ENCODE data around the gene VPS4B.
"Not testable (repeated sequence)": the region's sequence is repeated elsewhere in the genome, so short reads cannot be mapped to it uniquely, and the experiment has no call there.

The VPS4B gene

DNA sequence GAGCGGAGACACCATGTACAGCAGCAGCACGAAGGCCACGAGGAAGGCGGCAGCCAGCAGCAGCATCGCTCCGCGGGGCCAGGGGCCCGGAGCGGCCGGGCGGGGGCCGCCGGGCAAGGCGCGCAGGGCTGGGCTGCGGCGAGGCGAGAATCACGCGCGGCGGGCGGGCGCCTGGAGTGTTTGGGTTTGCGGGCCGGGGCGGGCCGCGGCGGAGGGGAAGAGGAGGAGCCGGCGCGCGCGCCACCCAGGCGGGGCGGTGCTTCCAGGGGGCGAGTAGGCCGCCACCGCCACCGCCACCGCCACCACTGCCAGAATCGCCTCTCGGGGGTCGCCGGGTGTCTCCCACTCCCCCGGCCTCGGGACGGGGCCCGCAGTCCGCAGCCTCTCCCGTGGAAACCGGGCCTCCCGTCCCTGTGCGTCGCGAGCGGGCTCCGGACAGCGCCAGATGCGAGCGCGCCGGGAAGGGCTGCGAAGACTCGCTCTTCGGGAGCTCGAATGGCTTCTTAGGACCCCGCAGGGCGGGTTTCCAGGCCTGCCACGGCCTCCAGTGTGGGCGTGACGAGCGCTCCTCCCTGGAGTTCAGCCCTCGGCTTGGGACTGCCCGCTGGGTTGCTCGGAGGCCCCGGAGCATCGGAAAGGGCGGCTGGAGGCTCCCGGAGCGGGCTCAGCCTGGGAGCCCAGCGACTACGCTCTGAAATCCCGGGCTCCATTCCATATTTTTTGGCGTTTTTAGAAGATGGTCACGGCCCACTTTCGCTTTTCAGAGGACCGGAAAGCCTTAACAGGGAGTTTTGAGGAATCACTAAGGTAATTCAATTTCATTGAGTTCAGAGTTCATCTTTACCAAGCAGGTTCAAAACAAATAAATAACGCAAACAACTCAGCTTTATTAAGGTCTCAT, 55.0 kb downstream of the VPS4B start, which contains the start of gene KDSR:
TSS of gene KDSR (minus strand) at position 154 of the 901 bp plus-strand sequence. CDS start at position 66, 88 bp downstream.
- peak; percentile 76 to 91 for DNase-seq

DNA sequence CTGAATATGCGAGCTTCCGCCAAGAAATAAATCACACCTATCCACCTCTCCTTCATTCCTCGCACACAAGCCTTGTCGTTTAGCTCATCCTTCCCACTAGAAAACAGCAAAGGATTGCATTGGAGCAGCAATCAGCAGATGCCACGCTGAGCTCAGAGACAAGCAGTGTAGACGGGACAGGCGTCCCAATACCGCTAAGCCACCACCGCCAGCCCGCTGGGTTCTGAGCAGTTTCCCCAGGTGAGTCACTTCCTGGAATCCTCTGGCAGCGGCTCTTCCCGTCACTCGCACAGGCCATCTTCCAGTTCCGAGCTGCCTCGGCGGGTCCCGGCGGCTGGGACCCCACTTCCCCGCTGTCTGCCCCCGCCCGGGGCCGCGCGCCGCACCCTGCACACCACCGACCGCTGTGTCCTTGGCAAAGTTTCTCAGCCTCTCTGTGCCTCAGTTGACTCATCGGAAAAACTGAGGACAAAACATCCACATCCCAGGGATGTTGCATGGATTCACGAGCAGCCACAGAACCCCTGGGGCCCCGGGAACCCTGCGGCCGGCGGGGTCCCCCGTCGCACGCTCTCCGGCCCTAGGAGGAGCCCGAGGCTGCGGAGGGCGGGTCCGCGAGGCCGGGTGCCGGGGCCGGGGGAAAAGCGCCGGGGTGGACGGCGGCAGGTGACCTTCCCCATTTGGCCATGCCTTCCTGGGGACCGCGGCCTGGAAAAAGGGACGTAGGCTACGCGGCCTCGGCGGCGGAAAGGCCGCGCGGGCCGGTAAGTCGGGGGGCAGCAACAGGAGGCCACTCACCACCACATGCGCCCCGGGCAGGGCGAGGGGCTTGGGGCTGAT, 55.8 kb downstream of the VPS4B start:
- peak; percentile 23 to 54 for DNase-seq

DNA sequence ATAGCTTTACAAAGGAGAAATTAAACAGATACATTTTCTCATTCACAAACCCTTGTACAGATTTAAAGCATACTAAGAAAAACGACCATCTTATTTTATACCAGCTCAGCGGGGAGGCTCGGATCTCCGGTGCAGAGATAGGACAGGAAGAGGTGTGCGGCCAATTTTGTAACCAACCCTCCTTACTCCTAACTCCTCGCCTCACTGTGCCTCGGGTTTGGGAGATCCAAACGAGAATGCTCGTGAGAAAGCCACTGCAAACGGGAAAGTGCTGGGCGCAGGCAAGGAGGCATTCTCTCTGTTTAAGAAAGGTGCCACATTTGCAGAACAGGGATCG, 56.4 kb downstream of the VPS4B start:
- no peak for DNase-seq

DNA sequence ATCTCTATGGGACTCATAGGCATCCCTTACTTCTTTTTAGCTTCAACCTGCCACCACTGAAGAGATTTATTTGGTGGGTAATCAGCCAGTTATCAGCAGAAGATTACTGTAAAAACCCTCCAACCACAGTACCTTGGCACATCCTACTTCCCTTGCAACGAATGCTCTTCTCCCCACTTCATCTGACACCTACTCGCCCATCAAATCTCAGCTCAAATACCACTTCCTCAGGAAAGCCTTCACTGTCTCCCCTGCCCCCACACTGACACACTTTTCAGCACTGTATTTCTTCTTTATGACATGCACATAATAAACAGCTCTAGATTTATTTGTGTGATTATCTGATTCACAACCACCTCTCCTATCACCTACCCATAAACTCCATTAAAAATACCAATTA, 58.3 kb downstream of the VPS4B start:
- DNase-seq: no peak

DNA sequence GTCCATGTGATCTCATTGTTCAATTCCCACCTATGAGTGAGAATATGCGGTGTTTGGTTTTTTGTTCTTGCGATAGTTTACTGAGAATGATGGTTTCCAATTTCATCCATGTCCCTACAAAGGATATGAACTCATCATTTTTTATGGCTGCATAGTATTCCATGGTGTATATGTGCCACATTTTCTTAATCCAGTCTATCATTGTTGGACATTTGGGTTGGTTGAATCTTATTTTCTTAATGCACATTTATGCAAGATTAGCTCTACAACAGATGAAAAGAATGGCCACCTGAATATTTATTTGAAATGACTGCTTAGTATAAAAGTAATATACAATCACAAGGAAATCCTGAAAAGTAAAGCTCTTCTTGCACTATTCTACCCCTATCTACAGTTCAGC, 58.9 kb downstream of the VPS4B start:
- DNase-seq: not testable (repeated sequence)

DNA sequence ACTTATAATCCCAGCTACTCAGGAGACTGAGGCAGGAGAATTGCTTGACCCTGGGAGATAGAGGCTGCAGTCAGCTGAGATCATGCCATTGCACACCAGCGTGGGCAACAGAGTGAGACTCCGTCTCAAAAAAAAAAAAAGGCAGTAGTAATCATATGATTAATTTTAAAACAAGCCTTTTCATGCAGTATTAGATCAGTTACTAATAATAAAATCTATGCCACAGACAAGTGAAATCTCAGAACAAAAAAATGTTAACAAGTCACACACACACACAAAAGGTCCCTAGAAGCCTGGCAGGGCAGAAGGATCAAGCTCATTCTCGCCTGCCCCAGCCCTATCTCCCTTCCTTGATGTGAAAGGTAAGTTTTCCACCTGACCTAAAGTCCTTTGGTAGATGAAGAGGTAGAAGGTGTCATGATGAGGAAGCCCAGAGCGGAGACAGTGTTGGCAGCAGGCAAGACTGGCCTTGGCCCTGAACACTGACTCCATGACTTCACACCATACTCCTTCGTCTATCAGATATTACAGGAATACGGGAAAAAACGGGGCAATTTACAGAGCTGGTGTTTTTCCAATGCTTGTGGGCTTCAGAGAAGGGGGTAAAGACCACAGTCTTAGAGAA, 65.9 kb downstream of the VPS4B start:
- DNase-seq: no peak

DNA sequence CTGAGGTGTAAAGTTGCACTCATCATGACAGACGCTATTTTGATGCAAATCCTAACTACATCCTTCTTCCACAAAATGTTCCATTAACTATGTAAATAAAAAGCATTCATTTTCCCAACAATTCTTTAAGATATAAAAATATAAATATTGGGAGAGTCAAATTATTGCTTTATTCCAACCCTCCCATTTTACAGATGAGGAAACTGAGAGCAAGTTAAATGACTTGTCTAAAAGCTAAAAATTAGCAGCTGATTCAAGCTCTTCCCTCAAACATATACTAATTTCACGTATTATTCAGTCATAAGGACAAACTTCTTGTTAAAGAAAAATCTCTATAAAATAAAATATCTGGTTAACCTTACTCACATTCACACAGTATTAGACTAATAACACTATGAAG, 72.0 kb downstream of the VPS4B start:
- DNase-seq: no peak

DNA sequence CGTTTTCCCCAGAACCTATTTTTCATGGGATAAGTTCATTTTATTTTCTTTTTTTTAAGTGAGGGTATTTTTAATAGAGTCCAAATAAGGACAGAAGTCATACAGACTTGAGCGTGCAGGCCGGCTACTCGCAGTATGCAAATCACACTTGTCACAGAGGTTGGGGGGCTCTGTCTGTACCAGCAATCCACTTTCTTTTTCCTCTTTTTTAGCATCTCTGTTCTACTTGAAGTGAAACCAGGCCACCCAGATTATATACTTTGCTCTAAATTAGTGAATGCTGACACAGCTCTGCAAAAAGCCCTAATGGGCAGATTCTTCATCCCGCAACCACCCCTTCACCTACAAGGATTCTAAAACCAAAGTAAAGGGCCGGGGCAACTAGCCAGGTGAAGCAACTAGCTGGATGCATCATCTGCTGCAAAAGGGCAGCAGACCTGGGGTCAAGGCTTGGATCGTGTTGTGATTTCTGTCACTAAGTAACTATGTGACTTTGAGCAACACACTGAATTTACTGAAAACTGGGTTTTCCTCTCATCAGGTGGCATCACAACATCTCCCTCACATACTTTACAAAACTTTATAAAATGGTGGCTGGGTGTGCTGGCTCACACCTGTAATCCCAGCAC, 73.7 kb downstream of the VPS4B start:
- no peak for DNase-seq

DNA sequence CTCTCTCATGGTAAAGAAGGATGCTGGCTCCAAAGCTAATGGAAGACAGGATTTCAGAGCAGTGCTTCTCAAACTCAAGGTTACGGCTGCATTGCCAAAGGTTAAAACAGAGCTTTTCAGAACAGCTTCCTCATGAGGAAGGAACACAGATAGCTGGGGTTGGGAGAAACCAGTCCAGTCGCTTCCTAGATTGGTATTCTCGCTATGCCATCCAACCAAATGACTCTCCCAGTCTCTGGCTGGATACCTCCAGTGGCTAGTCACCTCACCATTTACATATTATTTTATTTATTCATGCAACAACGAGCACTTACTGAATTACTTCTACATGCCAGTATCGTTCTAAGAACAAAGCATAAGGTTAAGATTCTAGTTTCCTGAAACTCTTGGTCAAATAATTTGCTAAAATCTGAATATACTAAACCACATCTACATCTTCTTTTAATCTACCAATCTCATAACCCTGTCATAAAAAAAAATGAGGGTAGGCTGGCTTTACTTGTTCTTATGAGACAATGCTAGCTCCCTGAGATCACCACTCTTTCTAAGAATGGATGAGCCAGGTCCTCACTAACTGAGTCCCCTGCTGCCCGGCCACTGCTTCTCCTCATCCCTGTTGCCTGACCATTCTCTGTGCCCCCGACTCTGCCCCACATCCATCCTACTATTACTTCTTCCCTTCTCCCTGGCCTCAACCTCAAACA, 75.6 kb downstream of the VPS4B start:
- DNase-seq: no peak

DNA sequence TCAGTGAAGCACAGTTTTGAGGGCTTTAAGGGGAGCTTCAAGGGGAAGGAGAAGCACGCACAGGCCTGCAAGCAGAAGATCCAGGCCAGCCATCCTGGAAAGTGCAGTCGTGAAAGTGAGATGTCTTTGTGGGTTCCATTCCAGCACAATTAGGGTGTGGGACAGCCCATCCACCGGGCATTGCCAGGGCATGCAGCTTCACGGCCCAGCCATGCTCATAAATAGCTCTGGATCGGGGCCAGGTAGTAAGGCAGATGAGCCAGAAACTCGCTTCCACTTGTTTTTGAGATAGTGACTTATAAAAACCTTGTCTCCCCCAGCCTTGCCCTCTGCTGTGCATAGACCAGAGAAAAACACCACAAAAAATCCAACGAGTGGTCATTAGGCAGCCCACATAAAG, 76.2 kb downstream of the VPS4B start:
- DNase-seq: no peak

DNA sequence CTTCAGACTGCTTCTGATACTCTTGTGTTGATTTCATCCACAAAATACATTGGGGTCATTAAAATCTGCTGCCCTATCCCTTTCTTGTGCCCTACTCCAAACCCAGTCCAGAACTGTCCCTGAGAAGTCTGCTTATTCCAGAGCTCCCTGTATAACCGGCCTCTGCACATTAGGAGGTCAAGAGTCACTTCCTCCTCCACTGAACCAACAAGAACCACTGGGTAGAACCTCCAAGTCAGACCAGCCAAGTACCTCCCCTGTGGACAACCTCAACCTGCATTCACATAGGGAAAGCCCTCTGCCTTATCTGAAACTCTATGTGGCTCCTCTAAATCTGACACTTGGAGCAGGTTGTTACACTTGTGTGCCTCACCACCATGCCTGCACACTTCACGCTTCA, 77.4 kb downstream of the VPS4B start:
- no peak for DNase-seq

DNA sequence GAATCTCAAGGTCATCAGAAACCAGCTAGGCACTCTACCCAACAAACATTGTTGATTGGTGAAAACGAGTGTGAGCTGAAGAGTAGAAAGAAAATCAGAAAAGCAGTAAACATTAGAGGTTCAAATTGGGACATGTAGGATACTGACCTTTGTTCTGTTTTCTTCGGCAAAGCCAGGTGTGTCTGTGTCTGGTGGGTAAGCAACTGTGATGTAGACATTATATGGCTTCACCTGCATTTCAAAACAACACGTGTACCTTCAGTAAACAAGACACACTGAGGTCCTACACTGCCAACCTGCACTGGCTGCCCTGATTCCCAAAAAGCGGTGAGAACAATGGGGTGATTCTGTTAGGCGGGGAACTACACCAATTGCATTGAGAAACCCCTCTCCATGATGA, 78.0 kb downstream of the VPS4B start:
- no peak for DNase-seq

DNA sequence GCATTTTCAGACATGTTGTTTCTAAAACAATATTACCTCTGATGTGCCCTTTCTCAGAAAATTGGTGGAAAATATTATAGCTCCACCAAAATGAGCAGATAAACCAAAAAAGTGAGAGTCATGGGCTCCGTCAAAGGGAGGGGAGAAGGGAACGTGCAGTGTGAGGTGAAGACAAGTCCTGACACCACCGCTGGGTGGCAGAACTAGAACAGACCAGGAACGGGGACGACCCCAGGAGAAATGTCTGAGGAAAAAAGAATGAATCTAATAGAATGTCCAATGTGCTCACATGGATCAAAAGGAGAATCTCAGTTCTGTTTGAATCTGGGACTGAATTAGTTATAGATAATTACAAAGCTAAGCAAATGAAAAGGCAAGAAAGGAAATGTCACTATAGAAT, 80.1 kb downstream of the VPS4B start:
- DNase-seq: no peak

DNA sequence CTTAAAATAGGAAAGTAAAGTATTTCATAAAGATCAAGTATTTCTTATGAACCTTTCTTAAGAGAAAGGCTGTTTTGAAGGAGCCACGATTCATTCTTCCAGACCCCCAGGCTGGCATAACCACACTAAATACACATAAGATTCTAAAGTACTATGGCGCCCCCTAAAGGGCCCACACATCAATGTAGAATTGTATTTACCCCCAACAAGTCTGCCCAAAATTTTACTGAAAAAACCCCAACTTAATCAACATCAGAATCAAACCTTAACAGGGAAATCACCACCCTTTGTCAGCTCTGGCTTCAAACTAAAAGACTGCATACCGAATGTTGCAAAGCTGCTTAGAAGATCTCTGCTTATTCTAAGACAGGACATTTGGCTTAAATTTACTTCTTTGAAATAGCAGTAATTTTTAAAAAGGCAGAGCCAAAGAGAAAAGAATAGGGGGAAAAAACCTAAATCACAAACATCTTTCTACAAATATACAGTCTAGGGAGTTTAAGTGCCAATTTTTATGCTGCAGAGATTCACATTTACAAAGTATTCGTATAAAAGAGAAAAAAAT, 82.3 kb downstream of the VPS4B start:
- peak in 1 of 2 experiments; percentile 22 for DNase-seq

All from SW 1271 (cell line).